Measurements from ENCODE around the gene SEMA4G.

DNA sequence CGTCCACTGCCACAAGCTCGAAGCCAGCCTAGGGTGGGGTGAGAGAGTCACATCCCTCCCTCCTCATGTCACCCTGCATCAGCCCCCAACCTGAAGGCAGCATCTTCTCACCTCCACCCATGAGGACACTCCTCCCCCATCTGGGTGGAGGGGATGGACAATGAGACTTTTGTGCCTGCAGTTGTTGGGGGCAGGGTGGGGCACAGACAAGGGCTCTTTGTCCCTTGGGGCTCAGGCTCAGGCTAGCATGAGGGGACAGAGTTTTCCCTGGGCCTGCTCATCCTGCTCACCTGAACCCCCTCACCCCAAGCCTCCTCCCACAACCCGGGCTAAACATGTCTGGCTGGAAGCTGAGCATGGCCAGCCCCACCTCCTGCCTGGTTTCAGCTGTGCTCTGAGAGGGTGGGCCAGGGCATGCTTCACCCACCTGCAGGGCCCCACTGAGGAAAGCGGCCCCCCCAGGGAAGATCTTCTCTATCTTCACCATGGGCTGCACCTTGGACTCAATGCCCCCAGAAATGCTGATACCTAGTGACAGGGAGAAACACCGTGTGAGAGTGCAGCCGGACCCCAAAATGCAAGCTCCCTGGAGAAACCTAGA is 39.6 kb downstream of the SEMA4G start:
- no peak for TF ChIP-seq CTCF (IDR thresholded peaks at IDR 0.05; ENCODE audit: poor library complexity, severe bottlenecking)
- TF ChIP-seq EZH2 (IDR thresholded peaks at IDR 0.05; ENCODE audit: borderline replicate concordance, insufficient read depth, low read length, poor library complexity, severe bottlenecking): no peak
- TF ChIP-seq POLR2AphosphoS5 (IDR thresholded peaks at IDR 0.05): no peak
- no peak for TF ChIP-seq EP300 (conservative IDR thresholded peaks at IDR 0.05; ENCODE audit: poor library complexity, severe bottlenecking)
- TF ChIP-seq, protein P1, sequence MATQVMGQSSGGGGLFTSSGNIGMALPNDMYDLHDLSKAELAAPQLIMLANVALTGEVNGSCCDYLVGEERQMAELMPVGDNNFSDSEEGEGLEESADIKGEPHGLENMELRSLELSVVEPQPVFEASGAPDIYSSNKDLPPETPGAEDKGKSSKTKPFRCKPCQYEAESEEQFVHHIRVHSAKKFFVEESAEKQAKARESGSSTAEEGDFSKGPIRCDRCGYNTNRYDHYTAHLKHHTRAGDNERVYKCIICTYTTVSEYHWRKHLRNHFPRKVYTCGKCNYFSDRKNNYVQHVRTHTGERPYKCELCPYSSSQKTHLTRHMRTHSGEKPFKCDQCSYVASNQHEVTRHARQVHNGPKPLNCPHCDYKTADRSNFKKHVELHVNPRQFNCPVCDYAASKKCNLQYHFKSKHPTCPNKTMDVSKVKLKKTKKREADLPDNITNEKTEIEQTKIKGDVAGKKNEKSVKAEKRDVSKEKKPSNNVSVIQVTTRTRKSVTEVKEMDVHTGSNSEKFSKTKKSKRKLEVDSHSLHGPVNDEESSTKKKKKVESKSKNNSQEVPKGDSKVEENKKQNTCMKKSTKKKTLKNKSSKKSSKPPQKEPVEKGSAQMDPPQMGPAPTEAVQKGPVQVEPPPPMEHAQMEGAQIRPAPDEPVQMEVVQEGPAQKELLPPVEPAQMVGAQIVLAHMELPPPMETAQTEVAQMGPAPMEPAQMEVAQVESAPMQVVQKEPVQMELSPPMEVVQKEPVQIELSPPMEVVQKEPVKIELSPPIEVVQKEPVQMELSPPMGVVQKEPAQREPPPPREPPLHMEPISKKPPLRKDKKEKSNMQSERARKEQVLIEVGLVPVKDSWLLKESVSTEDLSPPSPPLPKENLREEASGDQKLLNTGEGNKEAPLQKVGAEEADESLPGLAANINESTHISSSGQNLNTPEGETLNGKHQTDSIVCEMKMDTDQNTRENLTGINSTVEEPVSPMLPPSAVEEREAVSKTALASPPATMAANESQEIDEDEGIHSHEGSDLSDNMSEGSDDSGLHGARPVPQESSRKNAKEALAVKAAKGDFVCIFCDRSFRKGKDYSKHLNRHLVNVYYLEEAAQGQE (IDR thresholded peaks at IDR 0.05; ENCODE audit: borderline replicate concordance): no peak
- TF ChIP-seq MXI1 (conservative IDR thresholded peaks at IDR 0.05; ENCODE audit: poor library complexity, severe bottlenecking): no peak
- TF ChIP-seq RAD21 (conservative IDR thresholded peaks at IDR 0.05): no peak
- no peak for TF ChIP-seq SMC3 (conservative IDR thresholded peaks at IDR 0.05; ENCODE audit: poor library complexity)
